ENCODE data around the gene ST6GALNAC4.
"Not testable (repeated sequence)": the region's sequence is repeated elsewhere in the genome, so short reads cannot be mapped to it uniquely, and the experiment has no call there.

ST6GALNAC4 gene

DNA sequence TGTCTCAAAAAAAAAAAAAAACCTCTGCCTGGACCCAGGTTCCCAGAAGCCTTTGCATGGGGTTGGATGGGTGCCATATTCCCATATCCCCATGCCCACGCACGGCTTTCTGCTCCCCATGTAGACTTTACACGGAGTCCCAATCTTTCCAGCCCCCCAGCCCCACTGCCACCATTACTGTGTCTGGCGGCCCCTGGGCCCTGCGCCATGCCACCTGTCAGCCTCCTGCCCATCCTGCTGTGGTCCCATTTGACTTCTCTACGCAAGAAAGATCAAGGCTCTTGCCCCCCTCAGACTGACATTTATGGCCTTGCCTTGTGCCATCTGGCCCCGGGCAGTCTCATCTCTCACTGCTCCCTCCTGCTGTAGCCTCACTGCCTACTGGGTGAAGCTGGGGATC lies 32.9 kb downstream of the ST6GALNAC4 start:
- H3K4me3 ChIP-seq (ENCODE audit: low read depth, low read length): no peak overlapping the region
- TF ChIP-seq POLR2A (IDR thresholded peaks at IDR 0.05; ENCODE audit: extremely low read depth, insufficient read length) (no peak), MYC (IDR thresholded peaks at IDR 0.05; ENCODE audit: low read depth, low read length) (no peak)
- TF ChIP-seq, protein P1, sequence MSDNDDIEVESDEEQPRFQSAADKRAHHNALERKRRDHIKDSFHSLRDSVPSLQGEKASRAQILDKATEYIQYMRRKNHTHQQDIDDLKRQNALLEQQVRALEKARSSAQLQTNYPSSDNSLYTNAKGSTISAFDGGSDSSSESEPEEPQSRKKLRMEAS (IDR thresholded peaks at IDR 0.05; ENCODE audit: low read depth, low read length): no peak
- TF ChIP-seq, protein P2, sequence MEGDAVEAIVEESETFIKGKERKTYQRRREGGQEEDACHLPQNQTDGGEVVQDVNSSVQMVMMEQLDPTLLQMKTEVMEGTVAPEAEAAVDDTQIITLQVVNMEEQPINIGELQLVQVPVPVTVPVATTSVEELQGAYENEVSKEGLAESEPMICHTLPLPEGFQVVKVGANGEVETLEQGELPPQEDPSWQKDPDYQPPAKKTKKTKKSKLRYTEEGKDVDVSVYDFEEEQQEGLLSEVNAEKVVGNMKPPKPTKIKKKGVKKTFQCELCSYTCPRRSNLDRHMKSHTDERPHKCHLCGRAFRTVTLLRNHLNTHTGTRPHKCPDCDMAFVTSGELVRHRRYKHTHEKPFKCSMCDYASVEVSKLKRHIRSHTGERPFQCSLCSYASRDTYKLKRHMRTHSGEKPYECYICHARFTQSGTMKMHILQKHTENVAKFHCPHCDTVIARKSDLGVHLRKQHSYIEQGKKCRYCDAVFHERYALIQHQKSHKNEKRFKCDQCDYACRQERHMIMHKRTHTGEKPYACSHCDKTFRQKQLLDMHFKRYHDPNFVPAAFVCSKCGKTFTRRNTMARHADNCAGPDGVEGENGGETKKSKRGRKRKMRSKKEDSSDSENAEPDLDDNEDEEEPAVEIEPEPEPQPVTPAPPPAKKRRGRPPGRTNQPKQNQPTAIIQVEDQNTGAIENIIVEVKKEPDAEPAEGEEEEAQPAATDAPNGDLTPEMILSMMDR (IDR thresholded peaks at IDR 0.05; ENCODE audit: low read depth, low read length): no peak
- no peak for DNase-seq (ENCODE audit: low read depth)

DNA sequence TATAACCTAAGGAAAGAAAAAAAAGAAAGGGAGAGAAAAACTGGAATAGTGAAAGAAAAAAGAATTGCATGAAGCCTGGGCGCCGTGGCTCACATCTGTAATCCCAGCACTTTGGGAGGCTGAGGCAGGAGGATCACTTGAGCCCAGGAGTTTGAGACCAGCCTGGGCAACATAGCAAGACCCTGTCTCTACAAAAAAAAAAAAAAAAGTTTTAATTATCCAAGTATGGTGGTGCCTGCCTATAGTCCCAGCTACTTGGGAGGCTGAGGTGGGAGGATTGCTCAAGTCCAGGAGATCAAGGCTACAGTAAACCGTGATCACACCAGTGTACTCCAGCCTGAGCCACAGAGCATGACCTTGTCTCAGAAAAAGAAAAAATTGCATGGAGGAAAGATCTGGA lies 35.1 kb downstream of the ST6GALNAC4 start:
- H3K4me3 ChIP-seq (ENCODE audit: low read depth, low read length); DNase-seq (ENCODE audit: low read depth): not testable (repeated sequence)

DNA sequence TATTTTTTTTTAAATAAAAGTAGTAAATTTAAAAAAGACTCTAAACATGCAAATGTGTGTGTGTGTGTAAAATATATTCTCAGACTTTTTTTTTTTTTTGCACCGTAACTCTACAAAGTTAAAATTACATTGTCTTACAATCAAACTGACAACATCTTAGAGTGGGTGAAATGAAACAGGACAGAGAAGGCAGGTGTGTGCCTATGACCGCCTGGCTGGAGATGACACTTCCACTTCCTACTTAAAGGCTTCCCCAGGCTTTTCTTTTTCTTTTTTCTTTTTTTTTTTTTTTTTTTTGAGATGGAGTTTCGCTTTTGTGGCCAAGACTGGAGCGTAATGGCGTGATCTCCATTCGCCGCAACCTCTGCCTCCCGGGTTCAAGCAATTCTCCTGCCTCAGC lies 36.7 kb downstream of the ST6GALNAC4 start:
- TF ChIP-seq POLR2A (IDR thresholded peaks at IDR 0.05; ENCODE audit: extremely low read depth, insufficient read length) (no peak), MYC (IDR thresholded peaks at IDR 0.05; ENCODE audit: low read depth, low read length) (no peak)
- H3K4me3 ChIP-seq (ENCODE audit: low read depth, low read length): no peak overlapping the region
- DNase-seq (ENCODE audit: low read depth): no peak

DNA sequence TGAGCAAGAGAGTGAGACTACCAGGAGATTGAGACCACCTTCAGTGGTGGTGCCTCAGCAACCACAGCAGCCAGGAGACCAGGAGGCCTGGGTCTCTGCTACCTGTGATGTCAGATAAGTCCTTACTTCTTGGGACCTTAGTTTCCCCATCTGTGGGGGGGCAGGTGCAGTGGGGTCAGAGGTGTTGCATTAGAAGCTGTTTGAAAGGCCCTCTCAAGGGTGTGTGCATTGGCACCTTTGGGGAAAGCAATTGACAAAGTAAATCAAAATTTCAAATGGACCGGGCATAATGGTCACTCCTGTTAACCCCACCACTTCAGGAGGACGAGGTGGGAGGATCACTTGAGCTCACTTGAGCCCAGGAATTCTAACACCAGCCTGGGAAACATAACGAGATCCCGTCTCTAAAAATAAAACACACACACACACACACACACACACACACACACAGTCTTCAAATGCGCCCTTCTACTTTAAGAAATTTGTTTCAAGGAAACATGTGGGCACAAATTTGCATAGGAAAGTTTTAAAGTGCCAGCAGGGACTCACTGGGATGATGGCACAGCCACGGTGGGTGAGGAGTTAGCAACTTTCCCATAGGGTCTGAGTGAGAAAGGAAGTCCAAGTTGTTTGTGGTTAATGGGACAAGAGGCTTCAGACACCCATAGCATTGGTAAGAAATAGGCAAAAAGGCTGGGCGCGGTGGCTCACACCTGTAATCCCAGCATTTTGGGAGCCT lies 38.0 kb downstream of the ST6GALNAC4 start:
- TF ChIP-seq POLR2A (IDR thresholded peaks at IDR 0.05; ENCODE audit: extremely low read depth, insufficient read length) (no peak), MYC (IDR thresholded peaks at IDR 0.05; ENCODE audit: low read depth, low read length) (no peak)
- TF ChIP-seq, protein P1 (IDR thresholded peaks at IDR 0.05; ENCODE audit: low read depth, low read length): no peak
- TF ChIP-seq, protein P2 (IDR thresholded peaks at IDR 0.05; ENCODE audit: low read depth, low read length): no peak
- no peak overlapping the region for H3K4me3 ChIP-seq (ENCODE audit: low read depth, low read length)
- no peak for DNase-seq (ENCODE audit: low read depth)

DNA sequence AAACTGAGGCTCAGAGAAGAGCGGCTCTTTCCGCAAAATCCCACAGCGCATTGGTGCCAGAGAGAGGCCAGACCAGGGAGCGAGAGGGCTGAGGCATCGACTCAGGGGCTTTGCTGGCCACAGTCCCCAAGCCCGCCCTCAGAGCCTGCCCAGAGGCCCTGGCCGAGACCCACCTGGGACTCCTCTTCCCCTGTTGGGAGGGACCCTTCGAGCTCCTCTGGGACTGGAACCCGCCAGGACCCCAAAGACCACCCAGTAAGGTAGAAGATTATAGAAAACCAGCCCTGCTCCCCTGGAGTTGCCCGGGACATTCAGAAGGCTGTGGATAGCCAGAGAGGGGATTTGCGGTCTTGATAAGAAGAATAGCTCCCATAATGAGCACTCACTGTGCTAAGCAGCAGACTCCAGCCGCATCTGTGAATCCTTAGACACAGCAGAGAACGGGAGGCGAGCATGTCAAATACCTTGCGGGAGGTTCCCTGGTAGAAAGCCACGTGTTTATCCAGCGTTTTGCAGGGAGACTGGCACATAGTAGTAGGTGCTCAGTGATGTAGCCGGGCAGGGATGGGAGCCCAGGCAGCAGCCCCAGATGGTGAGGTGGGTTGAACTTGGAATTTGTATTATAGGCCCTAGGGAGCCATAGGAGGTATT lies 38.7 kb downstream of the ST6GALNAC4 start:
- H3K4me3 ChIP-seq (ENCODE audit: low read depth, low read length): no peak overlapping the region
- no peak for DNase-seq (ENCODE audit: low read depth)
- TF ChIP-seq MYC (IDR thresholded peaks at IDR 0.05; ENCODE audit: low read depth, low read length): no peak
- no peak for TF ChIP-seq POLR2A (IDR thresholded peaks at IDR 0.05; ENCODE audit: extremely low read depth, insufficient read length)
- TF ChIP-seq, protein P1 (IDR thresholded peaks at IDR 0.05; ENCODE audit: low read depth, low read length): no peak
- TF ChIP-seq, protein P2 (IDR thresholded peaks at IDR 0.05; ENCODE audit: low read depth, low read length): no peak

DNA sequence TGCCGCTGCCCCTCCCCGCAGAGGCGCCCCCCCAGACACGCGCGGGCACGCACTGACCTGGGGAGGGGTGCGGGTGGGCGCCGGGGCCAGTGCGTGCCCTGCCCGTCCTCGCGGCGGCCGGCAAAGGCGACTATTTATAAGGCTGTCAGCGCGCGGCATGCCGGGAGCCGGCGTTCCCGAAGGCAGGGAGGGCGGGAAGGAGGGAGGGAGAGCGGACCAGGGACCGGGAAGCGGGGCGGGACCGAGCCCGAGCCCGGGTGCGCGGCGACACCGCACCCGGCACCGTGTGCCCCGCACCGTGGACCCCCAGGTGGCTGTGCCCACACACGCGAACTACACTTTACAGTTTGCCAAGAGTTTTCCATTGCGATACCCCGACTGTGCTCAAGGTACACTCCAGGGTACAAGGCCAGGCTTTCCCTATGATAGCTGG lies 39.3 kb downstream of the ST6GALNAC4 start, which contains the start of gene AK1:
Gene AK1 (minus strand): TSS at position 110 of the 433 bp plus-strand sequence. CDS start 3,058 bp downstream, outside the sequence.
- TF ChIP-seq, protein P1 (IDR thresholded peaks at IDR 0.05; ENCODE audit: low read depth, low read length): no peak
- no peak for TF ChIP-seq MYC (IDR thresholded peaks at IDR 0.05; ENCODE audit: low read depth, low read length)
- TF ChIP-seq, protein P2 (IDR thresholded peaks at IDR 0.05; ENCODE audit: low read depth, low read length): no peak
- no peak for TF ChIP-seq POLR2A (IDR thresholded peaks at IDR 0.05; ENCODE audit: extremely low read depth, insufficient read length)
- no peak for DNase-seq (ENCODE audit: low read depth)
- no peak within 1 kb of the TSS for H3K4me3 ChIP-seq (ENCODE audit: low read depth, low read length)

All from NB4 (cell line).